Fibroblast of peridontal ligament (primary cell): ENCODE results near the gene EPHB6.

Source experiments
- DNase-seq: peaks from one replicate; pipeline ENCODE4 v3.0.0-alpha.2; 2010; ENCODE audit errors: extremely low read depth

The EPHB6 gene

GRCh38 chr7:142854372-142855113 is at the start of gene EPHB6:
TSS of gene EPHB6 (plus strand) at chr7:142855076. CDS start at chr7:142863228, 8,152 bp downstream.
- peak; percentile 52 for DNase-seq

- no peak for DNase-seq
Measured at GRCh38 chr7:142805350-142806021, 49.4 kb upstream of the EPHB6 start.

GRCh38 chr7:142806022-142806356 is 48.9 kb upstream of the EPHB6 start:
- DNase-seq: no peak

- DNase-seq: no peak
Measured at GRCh38 chr7:142806957-142807356, 47.9 kb upstream of the EPHB6 start.

- DNase-seq: no peak
Measured at GRCh38 chr7:142807855-142808460, 46.9 kb upstream of the EPHB6 start.

GRCh38 chr7:142808461-142808801 is 46.4 kb upstream of the EPHB6 start:
- DNase-seq: no peak

- DNase-seq: no peak
Measured at GRCh38 chr7:142808802-142809583, 45.9 kb upstream of the EPHB6 start.

- no peak for DNase-seq
Measured at GRCh38 chr7:142809671-142810070, 45.2 kb upstream of the EPHB6 start.

GRCh38 chr7:142811154-142811737 is 43.6 kb upstream of the EPHB6 start:
- peak; percentile 64 for DNase-seq

GRCh38 chr7:142812437-142813215 is 42.2 kb upstream of the EPHB6 start:
- DNase-seq: no peak

GRCh38 chr7:142813226-142813625 is 41.6 kb upstream of the EPHB6 start:
- DNase-seq: peak; percentile 27

- no peak for DNase-seq
Measured at GRCh38 chr7:142813699-142814098, 41.2 kb upstream of the EPHB6 start.

- DNase-seq: no peak
Measured at GRCh38 chr7:142814451-142814850, 40.4 kb upstream of the EPHB6 start.

GRCh38 chr7:142815134-142815533 is 39.7 kb upstream of the EPHB6 start:
- DNase-seq: no peak

- no peak for DNase-seq
Measured at GRCh38 chr7:142817506-142817905, 37.4 kb upstream of the EPHB6 start.

GRCh38 chr7:142819530-142819929 is 35.3 kb upstream of the EPHB6 start:
- no peak for DNase-seq

- no peak for DNase-seq
Measured at GRCh38 chr7:142822714-142823113, 32.2 kb upstream of the EPHB6 start.

- no peak for DNase-seq
Measured at GRCh38 chr7:142827951-142828500, 26.9 kb upstream of the EPHB6 start.

GRCh38 chr7:142832417-142832816 is 22.5 kb upstream of the EPHB6 start:
- DNase-seq: no peak

- no peak for DNase-seq
Measured at GRCh38 chr7:142833174-142834048, 21.5 kb upstream of the EPHB6 start.
